ENCODE measurements around the gene NAMPT.
A peak's percentile ranks its signal among the peaks of the same experiment; 100 is the strongest.

NAMPT gene

GRCh38 chr7:106285855-106286492 is 1.2 kb upstream of the NAMPT start:
- peaks cover 31% of the 10 kb centered on the region for H3K79me2 ChIP-seq (ENCODE audit: insufficient read depth, low read length)
- H3K9me3 ChIP-seq (ENCODE audit: low read length) = no peaks in the 10 kb centered on the region
- peak overlapping the region; percentile 77 for H3K4me3 ChIP-seq (ENCODE audit: low read depth, low read length, poor library complexity, severe bottlenecking)
- H3K9me2 ChIP-seq (ENCODE audit: low read depth, low read length) = no peaks in the 10 kb centered on the region
- no peaks in the 10 kb centered on the region for H3F3A ChIP-seq (ENCODE audit: insufficient read depth, low read length)
- H3K9ac ChIP-seq (ENCODE audit: low read length) = peak overlapping the region; percentile 84
- peak overlapping the region; percentile 71 for H2AFZ ChIP-seq (ENCODE audit: low read length)
- peaks cover 36% of the 10 kb centered on the region for H3K4me1 ChIP-seq (ENCODE audit: insufficient read depth, low read length, severe bottlenecking)
- no peaks in the 10 kb centered on the region for H3K36me3 ChIP-seq (ENCODE audit: insufficient read depth, low read length)
- H3K4me2 ChIP-seq (ENCODE audit: low read length) = peak overlapping the region; percentile 95
- H3K27ac ChIP-seq (ENCODE audit: low read depth, low read length, poor library complexity, severe bottlenecking) = no peak overlapping the region
- no peaks in the 10 kb centered on the region for H4K20me1 ChIP-seq (ENCODE audit: insufficient read depth, low read length)
- H3K27me3 ChIP-seq (ENCODE audit: insufficient read depth, low read length) = no peaks in the 10 kb centered on the region
- no peak for TF ChIP-seq EZH2 (IDR thresholded peaks at IDR 0.05; ENCODE audit: borderline replicate concordance, low read length)
- no peak for TF ChIP-seq CTCF (IDR thresholded peaks at IDR 0.05; ENCODE audit: low read length)

GRCh38 chr7:106285051-106285854 is 470 bp upstream of the NAMPT start:
- TF ChIP-seq CTCF (IDR thresholded peaks at IDR 0.05; ENCODE audit: low read length) (no peak; the same call in 1 of the 2 replicates), EZH2 (IDR thresholded peaks at IDR 0.05; ENCODE audit: borderline replicate concordance, low read length) (no peak)
- Histone ChIP-seq H4K20me1 (ENCODE audit: insufficient read depth, low read length) (no peaks in the 10 kb centered on the region), H3K79me2 (ENCODE audit: insufficient read depth, low read length) (peaks cover 36% of the 10 kb centered on the region), H3K36me3 (ENCODE audit: insufficient read depth, low read length) (no peaks in the 10 kb centered on the region), H3K27me3 (ENCODE audit: insufficient read depth, low read length) (no peaks in the 10 kb centered on the region), H2AFZ (ENCODE audit: low read length) (peak overlapping the region; percentile 71), H3K9me2 (ENCODE audit: low read depth, low read length) (no peaks in the 10 kb centered on the region), H3F3A (ENCODE audit: insufficient read depth, low read length) (no peaks in the 10 kb centered on the region), H3K4me2 (ENCODE audit: low read length) (peak overlapping the region; percentile 95), H3K4me3 (ENCODE audit: low read depth, low read length, poor library complexity, severe bottlenecking) (peak overlapping the region; percentile 77), H3K9me3 (ENCODE audit: low read length) (no peaks in the 10 kb centered on the region), H3K9ac (ENCODE audit: low read length) (peak overlapping the region; percentile 84), H3K4me1 (ENCODE audit: insufficient read depth, low read length, severe bottlenecking) (peaks cover 36% of the 10 kb centered on the region), H3K27ac (ENCODE audit: low read depth, low read length, poor library complexity, severe bottlenecking) (no peak overlapping the region)

- Histone ChIP-seq H3K36me3 (ENCODE audit: insufficient read depth, low read length) (no peaks in the 10 kb centered on the region), H3K9me2 (ENCODE audit: low read depth, low read length) (no peaks in the 10 kb centered on the region), H3K27ac (ENCODE audit: low read depth, low read length, poor library complexity, severe bottlenecking) (peak overlapping the region; percentile 21), H3K4me2 (ENCODE audit: low read length) (peak overlapping the region; percentile 95), H3K9ac (ENCODE audit: low read length) (peak overlapping the region; percentile 91), H4K20me1 (ENCODE audit: insufficient read depth, low read length) (no peaks in the 10 kb centered on the region), H3K27me3 (ENCODE audit: insufficient read depth, low read length) (no peaks in the 10 kb centered on the region), H3K79me2 (ENCODE audit: insufficient read depth, low read length) (peaks cover 48% of the 10 kb centered on the region), H3K4me1 (ENCODE audit: insufficient read depth, low read length, severe bottlenecking) (peaks cover 40% of the 10 kb centered on the region), H2AFZ (ENCODE audit: low read length) (no peak overlapping the region), H3F3A (ENCODE audit: insufficient read depth, low read length) (no peaks in the 10 kb centered on the region), H3K4me3 (ENCODE audit: low read depth, low read length, poor library complexity, severe bottlenecking) (peak overlapping the region; percentile 77), H3K9me3 (ENCODE audit: low read length) (no peaks in the 10 kb centered on the region)
- no peak for TF ChIP-seq CTCF (IDR thresholded peaks at IDR 0.05; ENCODE audit: low read length)
- no peak for TF ChIP-seq EZH2 (IDR thresholded peaks at IDR 0.05; ENCODE audit: borderline replicate concordance, low read length)
Measured at GRCh38 chr7:106283831-106284713, 711 bp downstream of the NAMPT start.
